Body of pancreas (tissue), 4 donors: ENCODE results near the gene PACRG.

Experiments
- POLR2A ChIP-seq, 3 donors: fragments of 450-650 bp; IDR thresholded peaks; one replicate each; pipeline ENCODE4 v1.6.1; 2016; ENCODE audit warnings: antibody characterized with exemption in 3 of 3, mild to moderate bottlenecking in 2 of 3
- TF ChIP-seq, protein P1 (sequence below), 7 experiments: fragments of 450-650 bp in 4 of 7; fragments of 200-600 bp in 3 of 7; sonication (generic) in 3 of 7; IDR thresholded peaks; one replicate each; pipeline ENCODE4 v1.5.1; 2016 to 2019; ENCODE audit warnings: antibody characterized with exemption in 7 of 7

DNA sequence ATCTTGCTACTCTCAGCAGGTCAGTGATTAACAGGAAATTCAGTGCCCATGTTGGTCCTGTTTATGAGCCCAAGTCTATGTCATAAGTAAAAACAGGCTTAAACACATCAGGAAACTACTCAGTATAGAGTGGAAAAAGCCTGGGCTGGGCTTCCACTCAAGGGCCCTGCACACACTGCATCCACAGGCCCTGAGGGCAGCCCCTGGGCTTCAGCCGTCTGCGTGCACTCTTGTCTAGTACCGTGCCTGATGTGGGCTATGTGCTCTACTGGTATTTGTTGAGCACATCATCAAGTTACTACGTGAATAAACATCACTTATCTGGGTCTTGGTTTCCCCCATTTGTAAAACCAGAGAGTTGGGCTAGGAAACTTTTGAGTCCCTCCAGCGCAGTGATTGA lies 135.2 kb downstream of the PACRG start:
- TF ChIP-seq, protein P1, sequence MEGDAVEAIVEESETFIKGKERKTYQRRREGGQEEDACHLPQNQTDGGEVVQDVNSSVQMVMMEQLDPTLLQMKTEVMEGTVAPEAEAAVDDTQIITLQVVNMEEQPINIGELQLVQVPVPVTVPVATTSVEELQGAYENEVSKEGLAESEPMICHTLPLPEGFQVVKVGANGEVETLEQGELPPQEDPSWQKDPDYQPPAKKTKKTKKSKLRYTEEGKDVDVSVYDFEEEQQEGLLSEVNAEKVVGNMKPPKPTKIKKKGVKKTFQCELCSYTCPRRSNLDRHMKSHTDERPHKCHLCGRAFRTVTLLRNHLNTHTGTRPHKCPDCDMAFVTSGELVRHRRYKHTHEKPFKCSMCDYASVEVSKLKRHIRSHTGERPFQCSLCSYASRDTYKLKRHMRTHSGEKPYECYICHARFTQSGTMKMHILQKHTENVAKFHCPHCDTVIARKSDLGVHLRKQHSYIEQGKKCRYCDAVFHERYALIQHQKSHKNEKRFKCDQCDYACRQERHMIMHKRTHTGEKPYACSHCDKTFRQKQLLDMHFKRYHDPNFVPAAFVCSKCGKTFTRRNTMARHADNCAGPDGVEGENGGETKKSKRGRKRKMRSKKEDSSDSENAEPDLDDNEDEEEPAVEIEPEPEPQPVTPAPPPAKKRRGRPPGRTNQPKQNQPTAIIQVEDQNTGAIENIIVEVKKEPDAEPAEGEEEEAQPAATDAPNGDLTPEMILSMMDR (IDR thresholded peaks at IDR 0.05), result no peak
- no peak for TF ChIP-seq POLR2A (IDR thresholded peaks at IDR 0.05)
